T1000 (cell line): ENCODE data around the gene TANGO6.
"Not testable (repeated sequence)": the region's sequence is repeated elsewhere in the genome, so short reads cannot be mapped to it uniquely, and the experiment has no call there.

Source experiments
- DNase-seq: peaks from one replicate; lab custom pipeline; 2025; ENCODE audit warnings: mixed read lengths; lab: John Stamatoyannopoulos, UW

The TANGO6 gene

GRCh38 chr16:69005641-69006355 is 162.5 kb downstream of the TANGO6 start:
- DNase-seq: no peak

- DNase-seq: no peak
These were observed 169.6 kb downstream of the TANGO6 start for GRCh38 chr16:69012906-69013305.

GRCh38 chr16:69013991-69014390 is 170.7 kb downstream of the TANGO6 start:
- DNase-seq: no peak

DNA sequence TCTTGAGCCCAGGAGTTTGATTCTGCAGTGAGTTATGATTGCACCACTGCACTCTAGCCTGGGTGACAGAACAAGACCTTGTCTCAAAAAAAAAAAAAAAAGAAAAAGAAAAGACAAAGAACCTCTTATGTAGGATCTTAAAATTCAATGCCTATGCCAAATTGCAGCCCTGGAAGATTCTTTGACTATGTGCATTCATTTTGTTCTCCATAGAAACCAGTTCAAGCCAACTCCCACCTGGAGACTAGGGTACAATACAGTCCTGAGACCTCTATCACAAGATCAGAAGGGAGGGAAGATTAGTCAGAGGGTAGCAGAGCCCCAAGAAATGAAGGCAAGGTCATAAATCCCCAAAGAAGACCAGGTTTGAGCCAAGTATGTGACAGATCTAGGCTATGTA is 171.5 kb downstream of the TANGO6 start:
- DNase-seq: no peak

GRCh38 chr16:69017036-69017783 is 173.9 kb downstream of the TANGO6 start:
- peak; percentile 7 for DNase-seq

GRCh38 chr16:69019811-69020210 is 176.5 kb downstream of the TANGO6 start:
- DNase-seq: no peak

GRCh38 chr16:69029121-69029520 is 185.8 kb downstream of the TANGO6 start:
- DNase-seq: no peak

GRCh38 chr16:69031877-69032301 is 188.6 kb downstream of the TANGO6 start:
- DNase-seq: no peak

DNA sequence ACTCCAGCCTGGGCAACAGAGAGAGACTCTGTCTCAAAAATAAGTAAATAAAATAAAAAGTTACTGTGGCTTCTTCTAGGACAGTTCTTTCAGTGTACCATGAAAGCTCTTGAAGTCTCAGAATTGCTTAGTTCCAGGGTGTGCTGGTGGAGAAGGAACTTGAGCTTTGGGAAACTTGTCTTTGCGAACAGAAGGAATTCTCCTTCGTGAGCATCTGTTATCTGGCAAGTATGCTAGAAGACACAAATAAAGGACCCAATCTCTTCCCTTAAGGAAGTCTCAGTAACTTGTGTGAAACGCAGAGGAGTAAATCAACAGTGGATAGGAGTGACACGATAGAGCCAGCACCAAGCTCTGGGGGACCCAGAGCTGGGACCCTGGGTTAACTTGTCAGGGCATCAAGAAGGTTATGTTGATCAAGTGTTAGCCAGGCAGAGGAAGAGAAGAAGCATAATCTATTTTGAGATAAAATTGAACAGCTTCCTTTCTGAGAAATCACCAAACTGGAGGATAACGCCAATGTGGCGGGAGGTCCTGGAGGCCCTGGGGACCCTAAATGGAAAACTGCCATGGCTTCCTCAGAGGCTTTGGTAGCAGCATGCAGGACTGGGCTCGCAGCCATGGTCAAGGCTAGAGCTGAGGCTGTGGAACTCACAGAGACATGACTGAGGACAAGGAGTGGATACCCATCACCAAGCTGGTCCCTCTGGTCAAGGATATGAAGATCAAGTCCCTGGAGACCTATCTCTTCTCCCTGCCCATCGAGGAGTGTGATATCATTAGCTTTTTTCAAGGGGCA is 190.0 kb downstream of the TANGO6 start:
- no peak for DNase-seq

- no peak for DNase-seq
These were observed 192.0 kb downstream of the TANGO6 start for GRCh38 chr16:69035375-69035774.

GRCh38 chr16:69036399-69037091 is 193.2 kb downstream of the TANGO6 start:
- DNase-seq: no peak

- no peak for DNase-seq
These were observed 194.2 kb downstream of the TANGO6 start for GRCh38 chr16:69037373-69038160.

- no peak for DNase-seq
These were observed 196.1 kb downstream of the TANGO6 start for GRCh38 chr16:69039333-69039941.

GRCh38 chr16:69040144-69040909 is 197.0 kb downstream of the TANGO6 start:
- DNase-seq: no peak

- DNase-seq: no peak
These were observed 205.2 kb downstream of the TANGO6 start for GRCh38 chr16:69048328-69049120.

DNA sequence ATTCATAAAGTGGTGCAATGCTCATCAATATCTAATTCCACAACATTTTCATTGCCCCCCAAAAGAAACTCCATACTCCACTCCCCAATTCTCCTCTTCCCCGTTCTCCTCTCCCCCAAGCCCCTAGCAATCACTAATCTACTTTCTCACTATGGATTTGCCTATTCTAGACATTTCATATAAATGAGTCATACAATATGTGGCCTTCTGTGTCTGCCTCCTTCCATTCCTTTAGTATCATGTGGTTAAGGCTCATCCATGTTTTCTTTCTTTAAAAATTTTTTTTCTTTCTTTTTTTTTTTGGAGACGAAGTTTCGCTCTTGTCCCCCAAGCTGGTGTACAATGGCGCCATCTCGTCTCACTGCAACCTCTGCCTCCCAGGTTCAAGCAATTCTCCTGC is 205.8 kb downstream of the TANGO6 start:
- no peak for DNase-seq

DNA sequence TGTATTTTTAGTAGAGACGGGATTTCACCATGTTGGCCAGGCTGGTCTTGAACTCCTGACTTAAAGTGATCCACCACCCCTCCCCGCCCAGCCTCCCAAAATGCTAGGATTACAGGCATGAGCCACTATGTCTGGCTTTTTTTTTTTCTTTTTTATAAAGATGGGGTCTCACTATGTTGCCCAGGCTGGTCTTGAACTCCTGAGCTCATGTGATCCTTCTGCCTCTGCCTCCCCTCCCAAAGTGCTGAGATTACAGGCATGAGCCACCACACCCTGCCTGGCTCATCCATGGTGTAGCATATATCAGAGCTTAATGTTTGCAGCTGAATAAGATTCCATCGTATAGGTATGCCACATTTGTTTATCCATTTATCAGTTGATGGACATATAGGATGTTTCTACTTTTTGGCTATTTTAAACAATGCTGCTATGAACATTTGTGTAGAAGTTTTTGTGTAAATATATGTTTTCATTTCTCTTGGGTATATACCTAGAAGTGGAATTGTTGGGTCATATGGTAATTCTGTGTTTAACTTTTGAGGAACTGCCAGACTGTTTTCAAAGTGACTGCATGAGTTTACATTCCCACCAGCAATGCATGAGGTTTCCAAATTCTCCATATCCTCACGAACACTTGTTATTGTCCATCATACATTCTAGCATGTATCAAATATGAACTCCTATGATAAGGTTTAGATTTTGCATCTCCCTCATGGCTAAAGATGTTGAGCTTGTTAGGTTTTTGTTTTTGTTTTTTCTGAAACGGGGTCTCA is 206.5 kb downstream of the TANGO6 start:
- no peak for DNase-seq

DNA sequence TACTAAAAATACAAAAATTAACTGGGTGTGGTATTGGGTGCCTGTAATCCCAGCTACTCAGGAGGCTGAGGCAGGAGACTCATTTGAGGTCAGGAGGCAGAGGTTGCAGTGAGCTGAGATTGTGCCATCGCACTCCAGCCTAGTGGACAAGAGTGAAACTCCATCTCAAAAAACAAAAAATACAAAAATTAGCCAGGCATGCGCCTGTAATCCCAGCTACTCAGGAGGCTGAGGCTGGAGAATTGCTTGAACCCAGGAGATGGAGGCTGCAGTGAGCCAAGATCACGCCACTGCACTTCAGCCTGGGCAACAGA is 208.1 kb downstream of the TANGO6 start:
- not testable (repeated sequence) for DNase-seq

- no peak for DNase-seq
These were observed 211.7 kb downstream of the TANGO6 start for GRCh38 chr16:69055008-69055407.
